ENCODE results near the gene SPAG6.
"Not testable (repeated sequence)": the region's sequence is repeated elsewhere in the genome, so short reads cannot be mapped to it uniquely, and the experiment has no call there.

The SPAG6 gene

DNA sequence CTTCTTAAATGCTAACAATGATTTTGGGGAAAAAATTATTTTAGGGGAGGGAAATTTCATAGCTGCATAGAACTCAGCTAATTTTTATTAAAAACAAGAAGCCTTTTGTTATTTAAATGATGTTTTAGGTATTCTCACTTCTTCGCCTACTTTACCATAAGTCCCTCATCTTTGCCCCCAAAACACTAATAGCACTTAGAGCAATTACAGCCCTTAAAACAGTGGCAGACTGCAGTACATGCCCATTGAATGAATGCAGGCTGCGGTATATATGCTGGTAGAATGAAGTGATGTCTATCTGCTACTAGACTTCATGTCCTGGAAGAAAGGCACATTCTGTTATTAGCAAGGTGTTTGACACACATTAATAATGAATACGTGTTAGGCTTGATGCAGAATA is 2.9 kb upstream of the SPAG6 start:
- DNase-seq = no peak

DNA sequence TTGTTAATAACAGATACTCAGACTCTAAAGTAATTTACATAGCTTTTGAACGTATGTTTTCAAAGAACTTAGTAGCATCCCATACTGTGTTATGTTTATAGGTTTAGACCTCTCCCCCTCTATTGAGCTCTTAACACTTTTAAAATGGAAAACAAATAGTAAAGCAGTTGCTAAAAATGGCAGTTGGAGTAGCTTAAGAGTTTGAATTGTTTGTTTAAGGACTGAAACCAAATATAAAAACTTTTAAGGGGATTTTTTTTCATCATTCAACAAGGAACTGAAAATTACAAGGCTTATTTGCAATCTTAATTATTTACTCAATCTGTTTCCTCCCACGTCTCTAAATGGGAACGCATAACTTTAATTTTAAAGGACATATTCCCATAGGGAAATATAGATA is 1.6 kb upstream of the SPAG6 start:
- no peak for DNase-seq

DNA sequence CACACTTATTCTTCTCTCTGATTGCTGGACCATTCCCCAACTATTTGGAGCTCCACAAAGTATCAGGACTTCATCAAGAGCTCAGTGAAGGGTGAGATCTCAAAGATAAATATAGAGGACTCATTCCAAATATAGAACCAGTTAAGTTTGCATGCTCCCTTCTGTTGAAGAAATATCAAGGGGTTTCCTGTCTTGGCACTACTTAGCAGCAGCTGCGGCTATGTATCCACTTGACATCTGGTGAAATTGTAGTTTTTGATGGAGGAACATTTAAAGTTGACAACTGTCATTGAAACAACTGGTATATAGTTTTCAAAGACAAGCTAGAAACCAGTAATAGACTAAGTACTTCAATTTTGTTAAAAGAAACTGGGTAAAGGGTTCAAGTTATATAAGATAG is 1.0 kb upstream of the SPAG6 start:
- no peak for DNase-seq

DNA sequence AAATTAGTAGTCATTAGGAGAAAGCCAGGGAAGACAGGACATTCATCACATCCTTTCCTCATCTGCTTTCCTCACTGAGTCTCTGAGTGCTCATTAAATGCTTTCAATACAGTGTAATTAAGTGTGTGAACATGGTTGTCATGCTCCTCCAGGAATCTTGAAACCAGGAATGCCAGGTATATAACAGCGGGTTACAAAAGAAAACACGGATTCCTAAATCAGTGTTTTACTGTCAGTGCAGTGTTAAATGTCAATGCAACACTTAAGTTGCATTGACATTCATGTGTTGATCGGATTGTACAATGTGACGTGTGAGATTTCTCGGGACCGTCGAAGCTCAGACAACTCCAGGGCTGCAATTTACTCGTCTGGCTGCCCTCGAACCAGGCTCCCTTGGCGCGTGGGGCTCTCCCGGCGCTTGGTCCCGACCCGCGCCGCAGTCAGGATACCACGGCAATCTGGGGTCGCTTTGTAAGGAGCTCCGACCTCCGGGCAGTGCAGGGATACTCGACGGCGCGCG is 455 bp upstream of the SPAG6 start:
- DNase-seq = no peak

DNA sequence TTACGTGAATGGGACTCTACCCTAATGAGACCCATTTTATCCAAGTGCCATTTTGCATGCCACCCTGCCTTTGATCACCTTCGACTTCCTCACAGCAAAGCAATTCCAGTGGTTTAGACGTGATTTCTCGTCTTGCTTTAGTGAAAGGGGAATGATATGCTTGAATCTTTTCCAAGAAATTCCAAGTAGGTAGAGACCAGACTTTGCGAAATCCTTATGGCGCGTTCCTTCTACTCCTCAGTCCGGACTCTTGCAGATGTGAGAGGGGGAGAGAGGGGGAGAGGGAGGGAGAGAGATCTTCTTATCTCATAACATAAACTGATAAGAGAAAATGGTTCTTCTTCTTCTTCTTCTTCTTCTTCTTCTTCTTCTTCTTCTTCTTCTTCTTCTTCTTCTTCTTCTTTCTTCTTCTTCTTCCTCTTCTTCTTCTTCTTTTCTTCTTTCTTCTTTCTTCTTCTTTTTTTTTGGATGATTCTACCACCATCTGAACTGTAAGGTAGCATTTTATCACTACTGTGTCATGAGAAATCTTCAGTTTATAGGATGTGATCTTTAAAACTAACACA is 883 bp downstream of the SPAG6 start:
- no peak for DNase-seq

DNA sequence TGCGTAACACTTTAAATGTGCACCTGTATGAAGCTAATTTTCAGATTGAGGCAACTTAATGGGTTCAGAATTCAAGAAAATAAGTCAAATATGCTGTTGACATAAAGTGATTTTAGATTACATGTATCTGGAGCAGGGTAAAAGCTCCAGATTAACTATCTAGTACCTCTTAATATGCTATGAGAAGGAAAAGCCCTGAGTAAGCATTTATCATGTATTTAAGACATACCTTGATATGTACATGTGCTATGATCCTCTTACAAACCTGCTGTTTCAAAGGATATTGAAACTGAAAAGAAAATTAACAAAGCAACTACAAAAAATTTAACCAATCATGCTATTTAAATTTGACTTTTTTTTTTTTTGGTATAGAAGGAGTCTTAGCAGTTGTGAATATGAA is 4.5 kb downstream of the SPAG6 start:
- no peak for DNase-seq

DNA sequence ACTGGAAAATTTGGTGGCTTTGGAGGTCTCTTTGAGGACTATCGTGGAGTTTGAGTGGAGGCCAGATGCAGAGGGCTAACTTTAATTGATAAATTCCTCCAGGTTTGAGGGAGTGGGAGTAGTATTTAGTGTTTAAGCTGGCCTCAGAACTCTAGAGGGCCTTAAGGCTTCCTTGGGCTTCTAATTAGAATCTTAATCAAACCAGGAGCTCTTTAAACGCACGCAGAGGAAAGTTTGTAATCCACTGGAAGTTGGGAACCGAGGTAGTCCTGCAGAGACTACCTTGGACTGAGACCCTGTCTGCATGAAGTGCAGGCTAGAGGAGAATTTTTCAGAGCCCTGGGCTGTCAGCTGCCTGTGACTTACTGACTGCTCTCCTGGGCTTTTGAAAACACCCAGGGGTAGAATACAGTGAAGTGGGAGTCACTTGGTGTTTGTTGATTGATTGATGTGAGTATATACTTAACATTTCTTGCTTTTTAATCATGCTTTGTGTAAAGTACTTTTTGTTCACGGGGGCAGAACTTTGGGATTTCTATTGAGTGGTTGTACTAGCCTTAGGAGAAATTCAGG is 5.9 kb downstream of the SPAG6 start:
- DNase-seq = no peak

DNA sequence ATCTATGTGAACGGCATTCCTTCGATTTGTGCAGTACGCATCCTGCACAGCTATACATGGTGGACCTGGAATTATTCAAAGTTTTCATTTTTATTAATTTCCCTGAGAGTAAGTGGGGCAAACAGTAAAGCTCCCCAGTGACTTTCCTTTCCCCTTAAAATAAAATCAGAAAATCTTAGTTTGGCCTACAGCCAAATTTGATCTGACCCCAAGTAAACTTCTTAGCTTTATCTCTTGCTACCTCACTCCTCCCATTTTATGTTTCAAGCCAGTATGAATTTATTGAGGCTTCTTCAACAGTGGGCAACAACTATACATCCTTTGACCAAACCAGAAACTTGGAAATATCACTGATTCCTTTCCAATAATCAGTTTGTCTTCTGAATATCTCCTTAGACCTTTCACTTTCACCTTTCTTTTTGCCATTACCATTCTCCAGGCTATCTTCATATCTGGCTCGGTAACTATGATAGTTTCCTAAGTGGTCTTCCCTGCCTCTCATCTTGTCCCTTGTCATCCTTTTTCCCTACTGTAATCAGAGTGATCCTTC is 11.1 kb downstream of the SPAG6 start:
- no peak for DNase-seq

DNA sequence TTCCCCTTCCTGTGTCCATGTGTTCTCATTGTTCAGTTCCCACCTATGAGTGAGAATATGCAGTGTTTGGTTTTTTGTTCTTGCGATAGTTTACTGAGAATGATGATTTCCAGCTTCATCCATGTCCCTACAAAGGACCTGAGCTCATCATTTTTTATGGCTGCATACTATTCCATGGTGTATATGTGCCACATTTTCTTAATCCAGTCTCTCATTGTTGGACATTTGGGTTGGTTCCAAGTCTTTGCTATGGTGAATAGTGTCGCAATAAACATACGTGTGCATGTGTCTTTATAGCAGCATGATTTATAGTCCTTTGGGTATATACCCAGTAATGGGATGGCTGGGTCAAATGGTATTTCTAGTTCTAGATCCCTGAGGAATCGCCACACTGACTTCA is 12.5 kb downstream of the SPAG6 start:
- DNase-seq = not testable (repeated sequence)

DNA sequence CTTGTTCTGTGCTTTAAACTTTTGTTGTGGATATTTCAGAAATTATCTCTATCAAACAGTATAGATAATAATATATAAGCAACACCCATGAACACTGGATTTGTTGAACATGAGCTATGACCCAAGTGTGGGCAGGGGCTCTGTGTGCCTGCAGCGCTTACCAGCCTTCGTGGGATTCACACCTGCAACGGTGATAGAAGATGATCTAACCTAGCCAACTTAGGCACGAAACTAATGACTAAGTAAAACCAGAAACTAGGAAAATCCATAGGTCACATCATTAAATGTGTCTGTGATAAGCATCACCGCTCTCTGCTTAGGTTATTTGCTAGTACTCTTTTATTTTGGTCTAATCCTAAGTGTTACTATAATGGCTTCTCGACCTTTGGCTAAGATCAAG is 18.0 kb downstream of the SPAG6 start:
- no peak for DNase-seq

DNA sequence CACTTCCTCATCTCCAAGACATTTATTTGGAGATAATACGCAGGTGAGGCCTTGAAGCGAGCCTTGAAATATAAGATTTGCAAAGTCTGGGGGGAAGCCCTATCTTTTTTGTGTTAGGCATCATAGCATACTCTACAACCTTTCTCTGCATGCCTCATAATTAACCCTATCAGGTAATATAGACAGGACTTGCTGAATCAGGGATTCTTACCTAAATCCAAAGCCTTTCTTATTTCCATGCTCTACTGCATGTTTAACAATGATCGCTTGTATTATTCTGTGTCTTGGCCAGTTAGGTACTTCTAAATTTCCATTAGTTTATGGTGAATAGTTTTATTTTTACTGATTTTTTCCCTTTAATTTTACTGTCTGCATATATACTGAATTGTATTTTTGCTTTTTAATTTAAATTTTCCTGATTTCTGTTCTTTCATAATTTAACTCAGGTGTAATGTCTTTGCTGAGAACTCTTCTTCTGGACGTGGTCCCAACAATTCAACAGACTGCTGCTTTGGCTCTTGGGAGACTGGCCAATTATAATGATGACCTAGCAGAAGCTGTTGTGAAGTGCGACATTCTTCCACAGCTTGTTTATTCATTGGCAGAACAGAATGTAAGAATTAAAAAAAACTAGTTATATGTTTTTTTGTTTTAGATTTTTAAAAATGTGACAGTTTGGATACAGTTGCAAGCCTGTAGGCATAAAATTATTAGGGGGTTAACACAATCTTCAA is 19.3 kb downstream of the SPAG6 start:
- no peak for DNase-seq

DNA sequence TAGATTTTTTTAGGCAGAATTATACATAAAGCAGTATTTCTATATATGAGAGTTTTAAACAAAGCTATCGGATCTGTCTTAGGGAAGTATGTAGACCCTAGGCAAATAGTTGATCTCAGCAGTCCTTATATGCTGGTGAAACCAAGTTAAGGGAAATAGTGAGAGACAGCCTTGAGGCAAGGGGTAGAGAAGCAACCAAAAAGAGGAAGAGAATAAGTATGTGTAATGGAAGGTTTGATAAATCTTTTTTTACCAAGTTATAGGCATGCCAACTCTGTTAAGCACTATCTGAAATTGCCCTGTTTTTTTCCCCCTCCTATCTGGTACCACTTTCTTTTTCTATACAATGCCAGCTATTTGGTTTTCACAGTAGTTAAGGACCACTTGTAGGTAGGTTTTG is 19.9 kb downstream of the SPAG6 start:
- peak; percentile 49 to 87 (median 73) for DNase-seq

DNA sequence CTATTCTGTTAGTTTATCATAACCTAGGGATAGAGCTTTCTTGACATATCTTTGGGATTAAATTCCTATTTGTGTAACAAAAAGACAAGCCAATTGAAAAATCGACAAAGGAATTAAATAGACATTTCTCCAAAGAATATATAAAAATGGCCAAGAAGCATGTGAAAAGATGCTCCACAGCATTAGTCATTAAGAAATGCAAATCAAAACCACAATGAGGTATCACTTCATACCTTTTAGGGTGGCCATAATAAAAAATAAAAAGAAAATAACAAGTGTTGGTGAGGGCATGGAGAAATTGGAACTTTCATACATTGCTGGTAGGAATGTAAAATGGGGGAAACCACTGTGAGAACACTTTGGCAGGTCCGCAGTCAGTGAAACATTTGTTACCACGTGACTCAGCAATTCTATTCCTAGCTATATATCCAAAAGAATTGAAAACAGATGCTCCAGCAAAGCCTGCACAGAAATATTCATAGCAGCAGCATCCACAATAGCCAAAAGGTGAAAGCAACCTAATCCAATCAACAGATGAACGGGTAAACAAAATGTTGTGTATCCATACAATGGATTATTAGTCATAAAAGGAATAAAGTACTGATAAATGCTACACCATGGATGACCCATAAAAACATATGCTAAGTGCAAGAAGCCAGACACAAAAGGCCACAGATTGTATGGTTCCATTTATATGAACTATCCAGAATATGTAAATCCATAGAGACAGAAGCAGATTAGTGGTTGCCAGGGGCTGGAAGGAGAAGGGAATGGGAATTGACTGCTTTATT is 20.5 kb downstream of the SPAG6 start:
- no peak for DNase-seq

DNA sequence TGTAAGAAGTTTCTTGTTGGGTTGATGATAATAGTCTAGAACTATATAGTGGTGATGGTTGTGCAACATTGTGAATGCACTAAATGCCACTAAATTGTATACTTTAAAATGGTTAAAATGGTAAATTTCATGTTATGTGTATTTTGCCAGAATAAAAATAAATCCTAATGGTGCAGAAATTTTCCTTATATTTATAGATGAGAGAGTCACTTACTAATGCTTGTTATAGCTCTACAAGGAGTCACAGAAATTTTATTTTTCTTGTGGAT is 21.1 kb downstream of the SPAG6 start:
- no peak for DNase-seq

DNA sequence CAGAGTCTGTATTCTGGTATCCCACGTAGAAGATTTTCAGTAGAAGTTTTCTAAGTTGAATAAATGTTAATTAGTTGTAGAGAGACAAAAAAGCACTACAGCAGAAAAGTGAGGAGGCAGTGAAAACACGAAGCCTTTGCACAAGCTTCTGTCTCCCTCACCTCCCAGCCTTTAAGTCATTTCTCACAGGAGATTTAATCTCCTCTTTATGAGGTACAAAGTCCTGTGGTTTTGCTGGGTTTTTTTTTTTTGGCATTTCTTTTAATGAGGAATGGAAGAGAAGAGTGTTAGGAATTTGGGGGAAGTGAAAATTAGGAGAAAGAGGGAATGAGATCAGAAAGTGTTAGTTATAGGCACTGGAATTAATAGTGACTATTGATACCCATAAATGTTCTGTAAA is 21.5 kb downstream of the SPAG6 start:
- DNase-seq = no peak

DNA sequence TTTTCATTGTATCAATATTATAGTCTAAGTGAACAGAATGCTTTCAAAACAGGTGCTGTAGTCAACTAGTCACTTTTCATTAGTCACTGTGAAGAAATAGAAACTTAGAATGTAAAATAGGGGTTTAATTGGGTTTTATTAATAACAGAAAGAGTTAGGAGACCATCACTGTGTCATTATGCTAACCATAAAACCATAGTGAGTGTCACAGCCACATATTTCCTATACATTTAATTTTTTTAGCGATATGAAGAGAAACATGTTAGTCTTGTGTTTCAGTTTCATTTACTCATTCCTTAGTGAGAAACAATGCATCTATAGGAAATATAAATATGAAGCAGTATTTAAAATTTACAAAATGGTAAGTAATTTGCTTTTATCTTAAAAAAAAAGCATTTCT is 22.2 kb downstream of the SPAG6 start:
- DNase-seq = no peak

DNA sequence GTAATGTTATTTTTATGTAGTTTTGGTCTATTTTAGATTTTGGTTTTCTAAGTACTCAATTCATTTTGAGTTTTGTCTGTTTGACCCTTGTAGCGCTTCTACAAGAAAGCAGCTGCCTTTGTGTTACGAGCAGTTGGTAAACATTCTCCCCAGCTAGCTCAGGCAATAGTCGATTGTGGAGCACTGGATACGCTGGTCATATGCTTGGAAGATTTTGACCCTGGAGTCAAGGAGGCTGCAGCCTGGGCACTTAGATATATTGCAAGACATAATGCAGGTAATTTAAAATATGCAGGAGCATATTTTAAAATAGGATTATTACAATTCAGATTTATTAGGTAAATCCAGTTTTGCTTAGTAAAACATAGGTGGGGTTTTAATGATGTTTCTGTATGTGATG is 23.1 kb downstream of the SPAG6 start:
- DNase-seq = no peak

DNA sequence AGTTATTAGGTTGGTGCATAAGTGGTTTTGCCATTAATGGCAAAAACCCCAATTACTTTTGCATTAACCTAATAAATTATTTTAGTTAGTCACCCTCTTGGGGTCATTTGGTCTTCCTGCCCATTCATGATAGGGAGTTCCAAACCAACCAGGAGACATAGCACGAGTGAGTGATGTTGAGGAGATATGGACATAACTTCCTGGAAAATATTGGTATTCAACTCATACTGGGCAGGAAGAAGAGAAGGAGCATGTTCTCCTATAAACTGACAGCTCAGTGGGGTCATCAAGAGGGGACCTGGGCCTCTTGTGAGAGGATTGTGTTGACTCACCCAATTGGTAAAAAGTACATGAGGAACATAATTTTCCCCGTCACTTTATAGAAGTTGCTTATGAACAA is 23.7 kb downstream of the SPAG6 start:
- peak in 1 of 4 experiments; percentile 11 for DNase-seq

DNA sequence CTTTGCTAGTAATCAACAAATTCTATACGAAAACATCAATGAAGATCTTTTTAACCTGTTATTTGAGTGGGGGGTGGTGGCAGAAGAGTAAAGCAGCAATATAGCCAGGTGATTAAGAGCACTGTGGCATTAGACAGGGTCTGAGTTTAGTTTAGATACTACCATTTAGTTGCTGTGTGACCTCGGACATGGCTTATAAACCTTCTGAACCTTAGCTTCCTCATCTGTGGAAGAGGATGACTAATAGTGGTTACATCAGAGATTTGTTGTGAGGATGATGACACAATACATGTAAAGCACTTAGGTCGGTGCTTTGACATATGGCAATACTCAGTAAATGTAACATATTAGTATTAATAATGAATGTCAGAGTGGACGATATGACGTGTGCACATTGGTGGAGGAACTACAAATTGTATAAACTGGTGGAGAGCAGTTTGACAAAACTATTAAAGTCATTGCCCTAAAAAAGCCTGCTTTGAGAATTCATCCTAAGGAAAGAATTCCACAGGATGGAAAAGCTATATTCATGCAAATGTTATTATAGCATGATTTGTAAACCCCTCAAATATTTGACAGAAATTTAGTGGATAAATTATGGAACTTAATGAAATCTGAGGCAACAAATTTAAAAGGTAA is 24.3 kb downstream of the SPAG6 start:
- peak; percentile 55 to 93 (median 78) for DNase-seq

DNA sequence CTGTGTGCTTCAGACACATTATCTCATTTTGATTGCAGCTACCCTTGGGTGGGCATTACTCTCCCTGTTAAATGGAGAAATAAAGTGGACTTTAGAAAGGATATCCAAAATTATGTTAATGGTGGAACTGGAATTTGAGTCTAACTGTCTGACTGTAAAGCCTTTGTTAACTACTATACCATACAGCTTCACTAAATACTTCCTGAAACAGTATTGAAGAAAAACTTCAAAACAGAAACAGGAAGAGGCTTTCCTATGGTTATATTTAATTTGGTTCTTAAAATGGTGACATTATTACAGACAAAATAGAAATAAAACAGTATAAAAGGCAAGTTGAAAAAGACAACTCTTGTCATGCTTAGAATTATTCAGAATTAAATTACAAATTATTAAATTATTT is 25.0 kb downstream of the SPAG6 start:
- DNase-seq = peak in 3 of 4 experiments; percentile 5 to 60 (median 48)

DNA sequence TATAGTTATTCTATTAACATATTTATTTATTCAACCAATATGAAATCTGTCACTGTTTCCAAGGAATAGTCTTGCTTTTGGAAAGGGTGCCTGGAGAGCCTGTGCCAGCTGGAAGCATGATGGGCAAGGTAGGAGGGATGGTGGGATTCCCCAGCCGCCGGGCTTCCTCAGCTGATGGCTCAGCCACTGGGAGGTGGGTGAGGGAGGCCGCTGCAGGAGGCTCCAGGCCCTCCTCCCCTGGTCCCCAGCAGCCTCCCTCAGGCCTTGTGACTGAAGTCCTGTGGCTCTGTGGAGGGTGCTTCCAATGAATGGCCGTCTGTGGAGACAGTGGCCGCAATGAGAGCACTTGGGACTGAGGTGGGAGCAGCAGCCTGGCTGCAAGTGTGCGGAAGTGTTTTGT is 27.0 kb downstream of the SPAG6 start:
- DNase-seq = no peak

DNA sequence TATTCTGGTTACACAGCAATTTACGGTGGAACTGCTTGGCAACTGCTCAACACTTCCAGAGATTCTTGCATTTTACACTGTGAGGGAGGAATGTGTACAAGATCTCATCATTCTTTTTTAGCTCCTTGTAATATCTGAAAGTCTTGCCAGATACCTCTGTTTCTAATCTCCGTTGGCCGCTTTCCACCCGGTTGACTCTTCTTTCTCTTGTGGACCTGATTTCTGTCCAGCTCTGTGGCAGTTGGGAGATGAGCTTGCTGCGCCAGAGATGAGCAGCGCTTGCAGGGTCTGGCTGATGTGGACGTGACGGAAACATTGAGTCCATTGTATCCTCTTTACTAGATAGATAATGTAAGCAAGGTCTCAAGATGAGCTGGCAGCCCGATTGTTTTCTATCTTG is 27.6 kb downstream of the SPAG6 start:
- DNase-seq = no peak
